Mucosa of rectum (tissue), 2 donors: ENCODE data around the gene LRRTM3.

ENCODE experiments used
- H3K27ac ChIP-seq, 2 donors: one replicate each; pipeline ENCODE4 v1.7.0; 2013; ENCODE audit warnings: inconsistent platforms in 2 of 2, low read depth in 2 of 2, low read length in 2 of 2
- H3K27me3 ChIP-seq, 2 donors: one replicate each; pipeline ENCODE4 v1.7.0; 2013; ENCODE audit warnings: low read length in 2 of 2; ENCODE audit not compliant: control insufficient read depth in 2 of 2, insufficient read depth in 2 of 2
- H3K36me3 ChIP-seq, 2 donors: one replicate each; pipeline ENCODE4 v1.7.0; 2013; ENCODE audit warnings: low read length in 2 of 2; ENCODE audit not compliant: control insufficient read depth in 2 of 2, insufficient read depth in 2 of 2
- H3K4me1 ChIP-seq, 2 donors: one replicate each; pipeline ENCODE4 v1.7.0; 2013; ENCODE audit warnings: low read length in 2 of 2, mild to moderate bottlenecking in 1 of 2; ENCODE audit not compliant: control insufficient read depth in 2 of 2, insufficient read depth in 2 of 2
- H3K4me3 ChIP-seq, 2 donors: one replicate each; pipeline ENCODE4 v1.7.0; 2013; ENCODE audit warnings: low read length in 2 of 2
- H3K9ac ChIP-seq, 2 donors: one replicate each; pipeline ENCODE4 v1.7.0; 2013; ENCODE audit warnings: low read length in 2 of 2, low read depth in 1 of 2, mild to moderate bottlenecking in 1 of 2
- H3K9me3 ChIP-seq, 2 donors: one replicate each; pipeline ENCODE4 v1.7.0; 2013; ENCODE audit warnings: low read length in 2 of 2; ENCODE audit not compliant: control insufficient read depth in 2 of 2
- donor health status: healthy.
- donor health status: Normal muscosa, but diverticular disease.

Gene LRRTM3

DNA sequence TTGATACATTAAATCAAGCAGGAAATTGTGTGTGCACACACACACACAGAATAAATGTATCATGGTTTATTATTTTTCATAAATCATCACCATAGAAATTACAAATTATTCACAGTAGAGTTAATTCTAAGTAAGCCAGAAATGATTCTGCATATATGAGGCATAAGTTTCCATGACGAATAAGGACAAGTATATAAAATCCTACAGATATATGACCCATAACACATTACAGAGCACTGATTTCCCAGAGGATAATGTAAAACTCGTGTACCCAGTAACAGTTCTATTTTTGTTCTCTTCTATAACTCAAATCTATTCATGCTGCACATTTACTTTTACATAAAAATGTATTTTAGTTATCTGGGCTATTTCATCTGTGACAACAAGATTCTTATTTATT is 169.7 kb downstream of the LRRTM3 start:
- H3K27me3 ChIP-seq: no peaks in the 10 kb centered on the region
- H3K27ac ChIP-seq: no peak overlapping the region
- H3K36me3 ChIP-seq: no peaks in the 10 kb centered on the region
- no peaks in the 10 kb centered on the region for H3K9me3 ChIP-seq
- H3K4me1 ChIP-seq: no peaks in the 10 kb centered on the region
- no peak overlapping the region for H3K9ac ChIP-seq
- no peak overlapping the region for H3K4me3 ChIP-seq

DNA sequence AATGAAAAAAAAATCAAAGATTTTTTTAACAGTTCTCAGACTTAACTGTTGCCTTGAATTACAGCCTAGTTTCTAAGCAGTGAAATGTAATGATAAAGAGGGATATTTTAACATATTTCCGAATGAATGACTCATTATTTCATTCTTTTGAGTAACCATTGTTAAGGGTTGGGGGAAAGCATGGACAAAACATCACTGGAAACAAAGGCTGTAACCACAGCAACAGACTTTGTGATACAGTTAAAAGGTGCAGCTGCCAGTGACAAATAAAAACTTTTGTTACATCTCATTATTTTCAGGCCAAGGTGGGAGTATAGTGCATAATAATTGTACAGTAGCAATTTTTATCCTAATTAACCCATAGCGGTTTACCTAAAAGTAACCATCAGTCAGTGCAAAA is 172.6 kb downstream of the LRRTM3 start:
- no peaks in the 10 kb centered on the region for H3K36me3 ChIP-seq
- H3K9me3 ChIP-seq: no peaks in the 10 kb centered on the region
- no peaks in the 10 kb centered on the region for H3K4me1 ChIP-seq
- H3K4me3 ChIP-seq: no peak overlapping the region
- H3K27ac ChIP-seq: no peak overlapping the region
- no peaks in the 10 kb centered on the region for H3K27me3 ChIP-seq
- H3K9ac ChIP-seq: no peak overlapping the region

DNA sequence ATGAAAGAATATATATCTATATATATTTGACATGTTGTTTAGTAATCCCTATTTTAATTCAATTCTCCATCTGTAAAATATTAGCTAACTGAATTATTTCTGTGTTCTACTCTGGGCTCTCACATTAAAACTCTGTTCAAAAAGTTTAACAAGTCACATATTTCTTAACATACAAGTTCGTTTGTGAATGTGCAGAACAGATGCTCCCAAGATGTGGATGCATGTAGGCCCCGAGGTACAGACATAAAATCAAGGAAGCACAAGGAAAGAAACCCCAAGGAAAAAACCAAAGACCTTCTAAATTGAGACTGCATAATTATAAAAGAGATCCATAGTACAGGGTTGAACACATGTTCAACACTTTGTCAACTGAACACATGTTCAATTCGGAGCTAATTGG is 175.1 kb downstream of the LRRTM3 start:
- no peaks in the 10 kb centered on the region for H3K9me3 ChIP-seq
- H3K4me3 ChIP-seq: no peak overlapping the region
- no peaks in the 10 kb centered on the region for H3K4me1 ChIP-seq
- no peak overlapping the region for H3K27ac ChIP-seq
- H3K27me3 ChIP-seq: no peaks in the 10 kb centered on the region
- H3K9ac ChIP-seq: no peak overlapping the region
- H3K36me3 ChIP-seq: no peaks in the 10 kb centered on the region

DNA sequence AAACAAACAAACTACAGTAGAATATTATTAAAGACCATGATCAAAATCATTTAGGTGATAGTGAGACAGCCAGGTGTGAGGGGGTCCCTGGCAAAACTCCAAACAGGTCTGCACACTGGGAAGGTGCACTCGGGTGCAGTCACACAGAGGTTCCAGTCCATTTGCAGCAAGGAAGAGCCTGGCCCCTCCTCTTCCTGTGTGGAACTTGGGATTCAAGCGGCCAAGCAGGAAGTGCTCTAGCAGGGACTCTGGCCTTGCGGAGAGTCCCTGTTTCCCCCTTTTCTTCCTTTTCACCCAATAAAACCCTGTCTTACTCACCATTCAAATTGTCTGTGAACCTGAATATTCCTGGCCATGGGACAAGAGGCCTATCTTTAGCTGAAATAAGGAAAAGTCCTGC is 181.8 kb downstream of the LRRTM3 start:
- Histone ChIP-seq H3K27ac (no peak overlapping the region), H3K9me3 (no peaks in the 10 kb centered on the region), H3K4me1 (no peaks in the 10 kb centered on the region), H3K36me3 (no peaks in the 10 kb centered on the region), H3K4me3 (no peak overlapping the region), H3K9ac (no peak overlapping the region), H3K27me3 (no peaks in the 10 kb centered on the region)

DNA sequence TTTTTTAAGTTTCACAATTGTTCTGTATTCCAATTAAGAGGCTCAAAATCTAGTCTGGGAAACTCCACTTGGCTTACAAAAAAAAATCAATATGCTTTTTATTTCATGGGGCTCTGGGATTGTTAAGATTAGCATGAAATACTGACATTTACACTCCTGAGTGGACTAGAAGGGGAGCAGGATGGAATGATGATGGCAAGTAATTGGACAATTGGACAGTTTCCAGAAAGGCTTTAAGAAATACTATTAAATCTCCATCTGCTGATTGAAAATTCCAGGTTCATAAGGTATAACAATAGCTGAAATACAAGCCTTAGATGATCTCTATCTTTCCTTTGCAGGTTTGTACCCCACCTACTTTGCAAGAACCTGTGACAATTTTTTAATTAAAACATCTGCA is 184.4 kb downstream of the LRRTM3 start:
- Histone ChIP-seq H3K27ac (no peak overlapping the region), H3K27me3 (no peaks in the 10 kb centered on the region), H3K4me3 (no peak overlapping the region), H3K36me3 (no peaks in the 10 kb centered on the region), H3K4me1 (no peaks in the 10 kb centered on the region), H3K9ac (no peak overlapping the region), H3K9me3 (no peaks in the 10 kb centered on the region)

DNA sequence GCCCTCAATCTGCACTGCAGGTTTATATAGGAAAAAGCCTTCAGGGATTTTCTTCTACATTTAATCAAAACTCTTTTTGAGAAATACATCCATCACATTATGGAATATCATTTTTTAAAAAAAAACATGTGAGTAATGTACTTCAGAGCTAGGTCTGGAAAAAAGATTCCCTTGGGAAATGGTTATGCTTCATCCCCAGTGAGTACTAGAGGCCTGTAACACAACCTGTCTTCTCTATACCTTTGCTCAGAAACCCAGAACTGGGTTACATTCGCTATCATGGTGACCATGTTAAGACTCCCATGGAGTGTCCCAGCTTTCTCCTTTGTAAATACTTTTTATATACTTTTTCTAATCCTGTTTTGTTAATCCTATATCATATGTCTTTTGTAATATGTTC is 186.9 kb downstream of the LRRTM3 start:
- no peak overlapping the region for H3K27ac ChIP-seq
- H3K27me3 ChIP-seq: no peaks in the 10 kb centered on the region
- no peak overlapping the region for H3K4me3 ChIP-seq
- no peak overlapping the region for H3K9ac ChIP-seq
- H3K9me3 ChIP-seq: no peaks in the 10 kb centered on the region
- H3K36me3 ChIP-seq: no peaks in the 10 kb centered on the region
- no peaks in the 10 kb centered on the region for H3K4me1 ChIP-seq

DNA sequence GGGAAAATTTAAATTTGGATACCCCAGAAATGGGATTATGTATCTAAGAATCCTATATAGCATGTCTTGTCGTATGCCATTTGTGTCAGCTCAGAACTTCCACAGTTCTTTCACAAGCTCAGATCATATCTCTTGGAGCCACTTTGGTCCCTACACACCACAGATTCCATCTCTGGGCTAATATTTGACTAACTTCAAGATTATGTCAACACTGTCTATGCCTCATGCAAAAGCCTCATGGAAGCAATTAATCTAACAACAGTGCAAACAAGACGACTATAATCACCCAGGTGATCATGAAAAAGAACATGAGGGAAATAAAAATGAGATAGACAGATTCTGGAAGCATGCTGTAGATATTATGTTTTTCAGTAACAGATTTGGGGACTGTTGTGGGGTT is 189.1 kb downstream of the LRRTM3 start:
- H3K9me3 ChIP-seq: no peaks in the 10 kb centered on the region
- H3K4me1 ChIP-seq: no peaks in the 10 kb centered on the region
- H3K36me3 ChIP-seq: no peaks in the 10 kb centered on the region
- no peak overlapping the region for H3K9ac ChIP-seq
- no peak overlapping the region for H3K27ac ChIP-seq
- H3K4me3 ChIP-seq: no peak overlapping the region
- H3K27me3 ChIP-seq: no peaks in the 10 kb centered on the region

DNA sequence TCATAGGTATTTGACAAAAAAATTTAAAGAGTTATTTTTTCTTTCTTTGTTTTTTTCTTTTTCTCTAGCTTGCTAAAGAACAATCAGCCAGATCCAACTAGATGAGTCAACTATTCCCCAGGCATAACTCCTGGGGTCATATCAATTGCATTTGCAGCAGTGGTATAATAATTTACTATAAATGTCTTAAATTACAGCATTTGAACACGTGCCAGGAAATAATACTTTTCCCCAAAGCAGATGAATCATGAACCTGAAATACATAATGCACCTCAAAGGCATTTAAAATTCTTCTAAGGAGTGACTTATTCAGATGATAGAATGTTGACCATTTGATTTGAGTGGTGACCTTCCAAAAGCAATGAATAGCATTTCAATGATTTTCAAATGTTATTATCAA is 190.1 kb downstream of the LRRTM3 start:
- no peaks in the 10 kb centered on the region for H3K4me1 ChIP-seq

DNA sequence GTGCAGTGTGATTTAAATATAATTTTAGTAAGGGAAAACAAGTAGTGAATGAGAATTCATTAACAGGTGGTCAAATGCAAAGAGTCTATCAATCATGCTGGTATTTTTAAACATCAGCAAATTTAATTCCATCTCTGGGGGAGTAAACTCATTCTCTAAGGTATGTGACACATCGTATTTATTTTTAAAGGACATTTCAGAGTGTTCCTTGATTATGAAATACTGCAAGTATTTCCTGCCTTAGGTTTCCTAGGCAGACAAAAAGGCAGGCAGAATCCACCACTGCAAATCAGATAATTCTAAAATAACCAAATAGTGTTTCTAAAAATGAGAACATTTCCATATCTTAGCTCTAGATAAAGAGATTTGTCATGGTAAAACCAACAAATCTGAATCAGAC is 193.8 kb downstream of the LRRTM3 start:
- Histone ChIP-seq H3K27ac (no peak overlapping the region), H3K9me3 (no peaks in the 10 kb centered on the region), H3K9ac (no peak overlapping the region), H3K27me3 (no peaks in the 10 kb centered on the region), H3K4me3 (no peak overlapping the region), H3K36me3 (no peaks in the 10 kb centered on the region), H3K4me1 (no peaks in the 10 kb centered on the region)

More for the DNA sequence above, 190.1 kb downstream of the LRRTM3 start:
- Histone ChIP-seq H3K27me3 (no peaks in the 10 kb centered on the region), H3K27ac (no peak overlapping the region), H3K4me3 (no peak overlapping the region), H3K9ac (no peak overlapping the region), H3K9me3 (no peaks in the 10 kb centered on the region), H3K36me3 (no peaks in the 10 kb centered on the region)

DNA sequence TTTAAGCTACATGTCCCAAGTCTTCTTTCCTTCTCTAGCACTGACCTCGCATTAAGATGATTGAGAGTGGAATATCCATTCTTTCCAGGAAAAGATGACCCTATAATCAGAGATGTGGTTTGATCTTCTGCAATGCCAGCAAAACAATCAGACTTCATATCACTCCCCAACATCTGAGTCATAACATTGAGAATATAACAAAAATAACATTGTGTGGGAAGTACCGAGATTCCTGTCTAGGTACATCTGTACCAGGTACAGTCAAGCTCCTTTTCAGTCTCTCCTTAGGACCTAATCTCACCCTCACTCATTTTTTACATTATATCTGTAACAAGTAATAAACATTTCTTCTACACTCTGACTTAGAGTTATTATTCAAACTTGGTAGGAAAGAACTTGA is 201.6 kb downstream of the LRRTM3 start:
- Histone ChIP-seq H3K9me3 (no peaks in the 10 kb centered on the region), H3K36me3 (no peaks in the 10 kb centered on the region), H3K9ac (no peak overlapping the region), H3K27ac (no peak overlapping the region), H3K27me3 (no peaks in the 10 kb centered on the region), H3K4me1 (no peaks in the 10 kb centered on the region), H3K4me3 (no peak overlapping the region)

DNA sequence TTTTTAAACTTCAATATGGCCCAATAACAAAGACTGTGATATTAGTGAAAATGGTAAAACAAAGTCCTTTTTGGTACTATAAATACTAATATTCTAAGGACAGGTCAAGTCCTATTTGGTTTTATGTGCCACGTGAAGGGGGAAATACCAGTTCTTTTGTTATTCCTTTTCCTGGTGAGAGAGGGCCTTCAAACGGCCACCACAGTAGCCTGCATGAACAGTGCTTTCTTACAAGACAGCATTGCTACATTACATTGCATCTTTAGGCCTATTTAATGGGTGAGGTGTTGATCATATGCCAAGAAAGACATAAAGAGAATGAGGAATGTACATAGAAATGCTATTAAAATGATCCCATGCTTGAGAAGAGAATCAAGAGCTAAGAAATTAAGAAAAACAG is 214.8 kb downstream of the LRRTM3 start:
- Histone ChIP-seq H3K9me3 (no peaks in the 10 kb centered on the region), H3K4me1 (no peaks in the 10 kb centered on the region), H3K4me3 (no peak overlapping the region), H3K36me3 (no peaks in the 10 kb centered on the region), H3K9ac (no peak overlapping the region), H3K27ac (no peak overlapping the region), H3K27me3 (no peaks in the 10 kb centered on the region)
